UCSD-AML1 (cell line): ENCODE data around the gene MEIKIN.

ENCODE experiments used
- DNase-seq: peaks from one replicate; lab custom pipeline; 2025; ENCODE audit not compliant: unreplicated experiment; lab: John Stamatoyannopoulos, UW

The MEIKIN gene

DNA sequence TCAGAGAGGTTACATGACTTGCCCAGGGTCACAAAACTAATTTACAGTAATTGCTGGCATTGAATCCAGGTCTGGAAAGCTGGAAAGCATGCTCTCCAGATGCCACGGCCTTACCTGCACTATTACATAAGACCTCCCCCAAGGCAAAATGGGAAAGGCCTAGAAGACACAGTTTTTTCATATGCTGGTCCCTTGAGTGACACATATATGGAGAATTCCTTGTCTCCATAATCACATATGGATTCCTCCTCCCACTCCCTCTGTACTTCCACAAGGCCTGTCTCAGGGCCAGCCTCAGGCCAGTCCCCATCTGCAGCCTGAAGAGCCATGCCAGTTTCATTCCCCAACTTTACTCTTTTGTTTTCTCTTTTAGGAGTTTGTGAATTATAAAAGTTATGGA, 28.6 kb upstream of the MEIKIN start:
- DNase-seq: no peak

DNA sequence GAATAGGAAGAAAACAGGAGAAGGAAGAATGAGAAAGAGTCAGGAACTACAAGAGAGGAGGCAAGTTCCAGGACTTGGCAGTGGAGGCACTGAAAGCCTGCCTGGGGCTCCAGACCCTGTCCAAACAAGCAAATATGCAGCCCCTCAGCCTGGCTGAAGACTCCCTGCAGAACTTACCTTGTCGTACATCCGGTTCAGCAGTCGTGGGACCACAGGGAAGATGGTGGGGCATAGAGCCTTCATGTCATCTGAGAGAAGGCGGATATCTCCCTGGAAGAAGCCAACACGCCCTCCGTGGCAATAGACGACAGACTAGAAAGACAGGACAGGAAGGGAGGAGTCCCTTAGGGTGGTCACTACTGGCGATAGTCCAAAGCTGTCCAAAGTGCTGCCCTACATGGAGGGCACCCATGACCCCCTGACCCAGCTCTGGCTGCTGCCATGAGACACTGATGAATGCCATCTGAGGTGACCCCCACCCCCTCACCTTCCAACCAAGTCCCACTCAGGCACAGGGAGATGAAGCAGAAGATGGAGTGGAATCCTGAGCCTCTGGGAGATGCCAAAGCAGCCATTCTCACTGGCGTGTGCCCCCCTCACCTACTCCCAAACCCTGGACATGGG, 27.7 kb upstream of the MEIKIN start:
- no peak for DNase-seq

GRCh38 chr5:131968396-131968954, 23.0 kb upstream of the MEIKIN start:
- DNase-seq: no peak

- no peak for DNase-seq
Measured at GRCh38 chr5:131966551-131966950, 21.1 kb upstream of the MEIKIN start.

DNA sequence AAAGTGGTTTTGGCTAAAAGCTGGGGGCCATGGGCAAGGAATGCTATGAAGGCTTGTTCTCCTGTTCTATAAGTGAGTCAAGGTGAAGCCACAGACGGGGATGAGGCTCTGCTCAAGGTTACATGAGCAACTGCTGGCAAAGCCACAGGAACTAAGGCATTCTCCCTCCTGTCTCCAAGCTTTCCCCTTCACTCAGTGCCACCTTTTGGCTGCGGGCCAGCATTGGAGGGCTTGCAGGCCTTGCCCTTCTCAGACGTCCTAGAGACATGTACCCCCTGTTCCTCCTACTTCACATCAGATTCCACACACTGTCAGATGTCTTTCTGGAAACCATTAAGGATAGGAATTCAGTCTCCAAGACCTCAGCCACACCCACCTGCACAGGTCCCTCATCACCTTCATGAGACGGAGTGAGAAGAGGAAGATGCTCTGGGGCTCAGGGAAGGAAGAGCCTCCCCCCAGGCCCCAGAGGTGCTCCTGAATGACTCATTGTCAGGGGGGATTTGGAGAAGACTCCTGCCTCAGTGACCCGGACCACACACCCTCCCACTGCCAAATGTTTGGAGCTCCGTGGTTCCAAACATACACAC, 20.5 kb upstream of the MEIKIN start:
- no peak for DNase-seq

- DNase-seq: no peak
Measured at GRCh38 chr5:131959906-131960305, 14.4 kb upstream of the MEIKIN start.

GRCh38 chr5:131959136-131959535, 13.7 kb upstream of the MEIKIN start:
- no peak for DNase-seq

- no peak for DNase-seq
Measured at GRCh38 chr5:131957721-131958441, 12.4 kb upstream of the MEIKIN start.

DNA sequence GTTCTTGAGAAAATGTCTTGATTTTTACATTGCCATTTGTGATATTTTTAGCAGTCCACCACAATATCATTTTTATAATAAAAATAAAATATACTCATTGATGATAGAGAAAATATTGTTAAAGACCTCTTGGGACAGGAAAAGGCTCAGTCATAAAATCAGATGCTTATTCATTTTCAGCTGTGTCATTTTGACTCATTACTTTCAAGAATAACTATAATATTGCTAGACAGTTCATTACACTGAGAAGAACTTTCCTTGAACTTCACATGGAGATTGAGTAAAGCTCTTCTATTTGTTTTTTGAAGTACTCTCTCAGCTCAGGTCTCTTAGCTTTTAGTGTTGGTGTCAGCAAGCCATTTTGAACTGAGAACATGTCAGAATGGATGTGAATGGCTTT, 8.5 kb upstream of the MEIKIN start:
- no peak for DNase-seq

DNA sequence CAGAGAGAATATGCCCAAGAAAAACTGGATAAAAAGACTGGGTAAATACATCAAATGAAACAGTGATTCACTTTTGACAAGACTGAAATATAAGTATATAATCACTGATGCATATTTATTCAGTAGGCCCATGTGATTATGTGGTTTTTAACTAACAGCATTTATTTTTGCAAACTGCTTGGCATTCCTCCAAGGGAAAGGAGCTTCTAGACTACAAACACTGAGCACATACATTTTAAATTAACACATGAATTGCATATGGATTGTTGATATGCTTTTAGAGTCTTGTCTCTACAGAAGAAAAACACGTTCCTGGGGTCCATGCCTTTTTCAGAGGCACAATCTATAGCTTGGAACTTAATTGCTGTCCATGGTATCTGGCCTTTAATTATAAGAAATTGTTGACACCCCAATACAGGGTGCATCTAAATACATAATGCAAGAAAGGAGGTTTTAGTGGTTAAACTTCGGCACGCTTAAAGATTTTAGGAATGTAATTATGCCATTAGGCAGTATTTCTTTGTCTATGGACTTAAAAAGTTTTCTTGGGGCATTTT, 6.9 kb upstream of the MEIKIN start:
- no peak for DNase-seq

DNA sequence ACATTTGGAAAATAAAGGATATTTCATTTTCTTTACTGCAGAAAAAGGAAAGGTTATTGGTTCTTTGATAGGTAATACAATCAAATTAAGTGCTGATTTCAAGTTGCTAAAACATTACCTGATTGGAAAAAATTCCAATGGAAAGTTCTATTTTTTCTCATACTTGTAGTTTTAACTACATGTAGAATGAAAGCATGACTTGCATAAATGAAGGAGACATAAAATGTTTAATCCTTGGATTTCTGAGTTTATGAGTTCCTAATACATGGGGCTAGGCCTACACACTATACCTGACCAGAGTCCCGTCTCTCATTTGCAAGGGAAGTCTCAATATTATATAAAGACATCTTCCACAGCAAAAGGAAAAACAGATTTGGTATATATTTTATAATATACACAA, 5.2 kb upstream of the MEIKIN start:
- DNase-seq: no peak

DNA sequence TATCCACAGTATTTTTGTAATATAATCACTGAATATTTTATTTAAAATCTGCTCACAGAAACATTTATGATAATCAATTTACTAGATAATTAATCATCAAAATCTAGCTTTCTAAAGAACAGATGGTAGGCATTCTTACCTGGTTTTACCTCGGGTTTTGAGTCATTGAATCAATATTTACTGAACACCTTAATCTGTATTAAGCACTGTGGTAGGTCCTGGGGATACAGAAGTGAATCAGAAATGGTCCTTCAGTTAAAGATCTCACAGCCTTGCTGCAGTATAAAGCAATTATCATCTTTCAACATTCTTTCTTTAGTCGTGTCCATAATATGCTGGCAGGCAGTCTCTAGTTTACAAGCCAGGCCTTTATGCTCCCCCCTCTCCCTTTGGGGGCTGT, 2.0 kb upstream of the MEIKIN start:
- DNase-seq: no peak

- DNase-seq: no peak
Measured at GRCh38 chr5:131944702-131945550, 537 bp downstream of the MEIKIN start.

GRCh38 chr5:131943916-131944315, 1.5 kb downstream of the MEIKIN start:
- DNase-seq: no peak

- DNase-seq: no peak
Measured at GRCh38 chr5:131942016-131942415, 3.4 kb downstream of the MEIKIN start.

GRCh38 chr5:131939690-131940345, 5.6 kb downstream of the MEIKIN start:
- no peak for DNase-seq

DNA sequence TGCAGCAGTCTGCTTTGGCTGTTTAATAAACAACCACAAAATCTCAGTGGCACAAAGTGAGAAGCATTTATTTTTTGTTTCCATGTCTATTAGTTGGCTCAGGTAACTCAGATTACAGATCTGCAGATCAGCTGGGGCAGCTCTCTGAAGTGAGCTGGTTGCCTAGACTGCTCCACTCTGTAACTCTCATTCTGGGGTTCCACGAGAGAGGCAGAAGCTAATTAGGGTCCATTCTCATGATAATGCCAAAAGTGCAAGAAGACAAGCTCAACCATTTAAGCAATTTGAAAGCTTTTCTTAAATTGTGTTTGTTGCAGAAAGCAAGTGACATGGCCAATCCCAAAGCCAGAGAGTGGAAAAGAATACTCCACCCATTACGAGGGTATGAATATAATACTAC, 13.2 kb downstream of the MEIKIN start:
- DNase-seq: no peak

GRCh38 chr5:131928957-131929356, 16.5 kb downstream of the MEIKIN start:
- DNase-seq: no peak

DNA sequence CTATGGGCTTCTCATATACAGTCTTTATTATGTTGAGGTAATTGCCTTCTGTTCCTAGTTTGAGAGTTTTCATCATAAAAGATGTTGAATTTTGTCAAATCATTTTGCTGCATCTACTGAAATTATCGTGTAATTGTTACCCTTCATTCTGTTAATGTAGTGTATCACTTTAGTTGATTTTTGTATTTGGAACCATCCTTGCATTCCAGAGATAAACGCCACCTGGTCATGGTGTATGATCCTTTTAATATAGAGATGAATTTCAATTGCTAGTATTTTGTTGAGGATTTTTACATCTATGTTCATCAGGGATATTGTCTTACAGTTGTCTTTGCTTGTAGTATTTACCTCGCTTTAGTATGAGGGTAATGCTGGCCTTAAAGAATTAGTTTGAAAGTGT, 19.3 kb downstream of the MEIKIN start:
- no peak for DNase-seq

DNA sequence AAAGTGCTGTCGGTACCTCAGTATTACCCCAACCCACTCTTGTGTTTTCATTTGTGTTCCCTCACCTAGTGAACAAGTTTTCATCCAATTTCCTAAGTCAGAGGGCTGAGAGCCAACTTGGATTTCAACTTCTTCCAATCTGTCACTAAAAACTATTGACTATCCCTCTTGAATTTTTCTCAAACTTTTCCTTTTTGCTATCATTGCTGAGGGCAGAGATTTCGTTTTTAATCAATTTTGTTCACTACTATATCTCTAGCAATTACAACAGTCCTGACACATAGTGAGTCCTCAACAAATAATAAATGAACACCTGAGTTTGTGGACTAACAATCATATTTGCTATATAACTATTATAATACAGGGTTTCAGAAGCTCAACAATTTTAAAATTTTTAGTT, 29.0 kb downstream of the MEIKIN start:
- no peak for DNase-seq

DNA sequence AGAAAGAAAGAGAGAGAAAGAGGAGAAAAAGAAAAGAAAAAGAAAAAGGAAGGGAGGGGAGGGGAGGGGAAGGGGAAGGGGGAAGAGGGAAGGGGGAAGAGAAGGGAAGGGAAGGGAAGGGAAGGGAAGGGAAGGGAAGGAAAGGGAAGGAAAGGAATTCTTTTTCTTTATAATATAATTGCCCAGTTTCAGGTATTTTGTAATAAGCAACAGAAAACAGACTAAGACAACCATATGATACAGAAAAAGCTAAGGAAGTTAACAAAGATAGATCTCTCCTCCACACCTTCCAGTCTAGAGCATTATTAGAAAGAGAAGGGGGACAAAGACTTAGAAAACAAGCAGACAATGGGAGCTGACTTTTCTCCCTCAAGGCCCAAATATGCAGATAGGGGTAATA, 31.0 kb downstream of the MEIKIN start:
- DNase-seq: no peak
